Panc1 (cell line): ENCODE data around the gene CERT1.

ENCODE experiments used
- CTCF ChIP-seq: fragments of 450-650 bp; IDR thresholded peaks from 2 replicates; pipeline ENCODE4 v1.5.1; 2017; ENCODE audit warnings: mild to moderate bottlenecking
- POLR2AphosphoS5 ChIP-seq: IDR thresholded peaks from 2 replicates; pipeline ENCODE4 v1.6.1; 2012; ENCODE audit warnings: mild to moderate bottlenecking, low read depth, low read length, moderate library complexity
- REST ChIP-seq, 2 experiments: IDR thresholded peaks; 2 replicates each; pipeline ENCODE4 v1.6.1; 2011 to 2012; ENCODE audit warnings: low read depth in 2 of 2, control low read depth in 1 of 2, low read length in 1 of 2, mild to moderate bottlenecking in 1 of 2, moderate library complexity in 1 of 2; ENCODE audit not compliant: insufficient read depth in 1 of 2
- SIN3A ChIP-seq: IDR thresholded peaks from 2 replicates; pipeline ENCODE4 v1.6.1; 2012; ENCODE audit warnings: low read depth, mild to moderate bottlenecking, low read length, moderate library complexity, borderline replicate concordance; ENCODE audit not compliant: insufficient read depth
- TCF7L2 ChIP-seq: IDR thresholded peaks from 2 replicates; pipeline ENCODE4 v1.6.1; 2011; ENCODE audit warnings: mild to moderate bottlenecking, low read depth, low read length, inconsistent platforms

GRCh38 chr5:75484605-75485004, 26.8 kb downstream of the CERT1 start:
- TF ChIP-seq CTCF (no peak), POLR2AphosphoS5 (no peak), REST (IDR thresholded peaks at IDR 0.05; ENCODE audit: insufficient read depth in 1 of 2, low read depth in 2 of 2, low read length in 1 of 2) (peak in 1 of 2 experiments; percentile 68; a peak in 2 of 4 replicates), SIN3A (no peak), TCF7L2 (no peak)
